ENCODE results near the gene PMS2.
"Not testable (repeated sequence)": the region's sequence is repeated elsewhere in the genome, so short reads cannot be mapped to it uniquely, and the experiment has no call there.

Gene PMS2

GRCh38 chr7:6015917-6016652 lies 7.2 kb upstream of the PMS2 start:
- DNase-seq, result peak; percentile 23

- no peak for DNase-seq
Observed at GRCh38 chr7:6012355-6013104, 3.7 kb upstream of the PMS2 start.

GRCh38 chr7:6011541-6011940 lies 2.7 kb upstream of the PMS2 start:
- DNase-seq, result no peak

GRCh38 chr7:6010370-6010769 lies 1.5 kb upstream of the PMS2 start:
- DNase-seq, result not testable (repeated sequence)

DNA sequence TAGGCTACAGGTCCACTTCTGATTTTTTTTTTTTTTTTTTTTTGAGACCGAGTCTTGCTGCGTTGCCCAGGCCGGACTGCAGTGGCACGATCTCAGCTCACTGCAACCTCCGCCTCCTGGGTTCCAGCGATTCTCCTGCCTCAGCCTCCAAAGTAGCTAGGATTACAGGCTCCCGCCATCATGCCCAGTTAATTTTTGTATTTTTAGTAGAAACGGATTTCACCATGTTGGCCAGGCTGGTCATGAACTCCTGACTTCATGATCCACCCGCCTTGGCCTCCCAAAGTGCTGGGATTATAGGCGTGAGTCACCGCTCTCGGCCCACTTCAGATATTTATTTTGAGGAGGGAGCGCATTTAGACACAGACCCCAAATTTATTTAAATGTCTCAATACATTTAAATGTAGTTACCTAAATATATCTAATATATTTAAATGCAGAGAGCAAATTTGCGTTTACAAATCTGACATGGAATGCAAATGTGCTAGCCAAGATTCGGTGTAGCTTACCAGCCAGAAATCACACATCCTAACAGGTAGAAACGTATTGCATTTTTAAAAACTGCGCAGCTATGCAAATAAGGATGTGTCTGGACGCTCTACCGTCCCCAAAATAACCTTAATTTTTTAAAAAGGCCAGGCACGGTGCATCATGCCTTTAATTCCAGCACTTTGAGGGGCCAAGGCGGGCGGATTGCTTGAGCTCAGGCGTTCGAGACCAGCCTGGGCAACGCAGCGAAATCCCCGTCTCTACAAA lies 836 bp downstream of the PMS2 start:
- not testable (repeated sequence) for DNase-seq

GRCh38 chr7:6007386-6007785 lies 1.5 kb downstream of the PMS2 start:
- no peak for DNase-seq

DNA sequence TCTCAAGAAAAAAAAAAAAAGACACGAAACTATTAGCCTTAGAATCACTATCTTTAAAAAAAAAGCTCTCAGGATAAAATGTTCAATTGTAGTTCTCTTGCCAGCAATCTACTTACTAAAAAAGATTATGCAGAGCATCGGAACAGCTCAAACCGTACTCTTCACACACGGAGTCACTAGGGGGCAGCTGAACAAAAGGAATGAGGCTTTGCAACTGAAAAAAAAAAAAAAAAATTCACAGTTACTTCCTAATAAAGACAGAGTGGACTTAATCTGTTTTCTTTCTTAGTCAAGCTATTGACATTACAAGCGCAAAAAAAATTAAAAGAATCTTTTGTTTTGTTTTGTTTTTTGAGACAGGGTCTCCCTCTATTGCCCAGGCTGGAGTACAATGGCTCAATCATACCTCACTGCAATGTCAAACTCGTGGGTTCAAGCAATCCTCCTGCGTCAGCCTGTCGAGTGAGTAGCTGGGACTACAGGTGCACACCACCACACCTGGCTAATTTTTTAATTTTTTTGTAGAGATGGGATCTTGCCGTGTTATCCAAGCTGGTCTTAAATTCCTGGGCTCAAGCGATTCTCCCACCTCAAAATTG lies 11.5 kb downstream of the PMS2 start:
- DNase-seq, result peak; percentile 52

GRCh38 chr7:5987061-5987460 lies 21.8 kb downstream of the PMS2 start:
- not testable (repeated sequence) for DNase-seq

DNA sequence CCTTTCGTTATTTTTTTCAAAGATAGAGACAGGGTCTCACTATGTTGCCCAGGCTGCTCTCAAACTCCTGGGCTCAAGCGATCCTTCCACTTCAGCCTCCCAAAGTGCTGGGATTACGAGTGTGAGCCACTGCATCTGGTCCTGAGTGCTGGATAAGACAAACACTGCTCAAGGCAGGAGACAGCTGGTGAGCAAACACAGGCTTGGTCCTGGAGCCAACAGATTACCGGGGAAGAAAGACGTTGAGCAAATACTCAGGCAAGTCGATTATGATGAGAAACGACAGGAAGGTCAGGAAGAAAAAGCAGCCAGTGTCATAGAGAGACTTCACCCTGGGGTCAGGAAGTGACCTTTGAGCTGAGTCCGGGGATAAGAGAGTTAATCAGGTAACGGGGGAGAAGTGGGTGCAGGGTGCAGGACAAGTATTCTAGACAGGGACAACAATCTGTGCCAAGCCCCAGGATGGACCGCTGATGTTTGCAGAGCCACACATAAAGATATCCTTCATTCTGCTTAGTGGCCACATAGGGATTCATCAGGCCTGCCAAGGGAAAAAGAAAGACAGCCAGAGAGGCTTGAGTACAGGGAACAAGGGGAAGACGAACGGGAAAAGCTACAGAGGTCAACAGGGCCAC lies 29.1 kb downstream of the PMS2 start:
- DNase-seq, result not testable (repeated sequence)

GRCh38 chr7:5973580-5973979 lies 35.3 kb downstream of the PMS2 start:
- not testable (repeated sequence) for DNase-seq

- not testable (repeated sequence) for DNase-seq
Observed at GRCh38 chr7:5970347-5970911, 38.4 kb downstream of the PMS2 start, which contains the start of gene RSPH10B. Gene RSPH10B (minus strand): TSS chr7:5970689. CDS start chr7:5967116, 3,573 bp downstream.

DNA sequence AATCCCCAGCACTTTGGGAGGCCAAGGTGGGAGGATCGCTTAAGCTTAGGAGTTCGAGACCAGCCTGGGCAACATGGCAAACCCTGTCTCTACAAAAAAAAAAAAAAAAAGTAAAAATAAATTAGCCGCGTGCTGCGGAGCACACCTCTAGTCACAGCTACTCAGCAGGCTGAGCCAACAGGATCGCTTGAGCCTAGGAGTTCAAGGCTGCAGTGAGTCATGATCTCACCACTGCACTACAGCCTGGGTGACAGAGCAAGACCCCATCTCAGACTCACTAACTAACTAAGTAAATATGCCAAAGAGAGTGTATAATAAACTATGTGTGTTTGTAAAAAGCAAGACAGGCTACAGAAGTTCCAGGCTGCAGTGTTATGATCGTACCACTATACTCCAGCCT lies 45.0 kb downstream of the PMS2 start:
- not testable (repeated sequence) for DNase-seq

- not testable (repeated sequence) for DNase-seq
Observed at GRCh38 chr7:5963205-5963604, 45.6 kb downstream of the PMS2 start.

GRCh38 chr7:5934945-5935450 lies 73.9 kb downstream of the PMS2 start:
- not testable (repeated sequence) for DNase-seq

DNA sequence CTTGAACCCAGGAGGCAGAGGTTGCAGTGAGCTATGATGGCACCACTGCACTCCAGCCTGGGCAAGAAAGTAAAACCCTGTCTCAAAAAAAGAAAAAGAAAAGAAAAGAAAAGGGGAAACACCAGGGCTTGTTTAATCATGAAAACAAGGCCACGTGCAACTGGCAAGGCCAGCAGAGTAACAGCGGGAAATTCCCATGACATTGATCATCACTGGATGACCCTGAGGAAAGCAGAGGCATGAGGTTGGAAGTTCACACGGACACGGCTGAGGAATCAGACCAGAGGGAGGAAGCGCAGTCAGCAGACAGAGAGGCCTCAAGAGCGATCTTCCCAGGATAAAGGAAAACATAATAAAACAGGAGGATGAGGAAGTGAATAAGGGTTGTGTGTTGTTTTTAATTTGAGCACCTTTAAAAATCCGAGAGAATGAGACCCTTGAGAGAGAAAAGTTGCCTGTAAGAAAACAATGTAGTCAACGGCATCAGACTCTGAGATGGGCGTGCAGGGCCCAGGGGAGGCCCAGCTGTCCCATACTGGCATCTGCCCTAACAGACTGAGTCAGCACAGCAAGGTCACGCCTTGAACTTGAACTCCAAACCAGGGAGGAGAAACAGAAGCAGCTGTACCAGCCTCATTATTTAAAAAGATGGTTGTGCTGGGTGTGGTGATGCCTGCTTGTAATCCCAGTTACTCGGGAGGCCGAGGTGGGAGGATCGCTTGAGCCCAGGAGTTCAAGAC lies 76.8 kb downstream of the PMS2 start:
- DNase-seq, result peak; percentile 2

DNA sequence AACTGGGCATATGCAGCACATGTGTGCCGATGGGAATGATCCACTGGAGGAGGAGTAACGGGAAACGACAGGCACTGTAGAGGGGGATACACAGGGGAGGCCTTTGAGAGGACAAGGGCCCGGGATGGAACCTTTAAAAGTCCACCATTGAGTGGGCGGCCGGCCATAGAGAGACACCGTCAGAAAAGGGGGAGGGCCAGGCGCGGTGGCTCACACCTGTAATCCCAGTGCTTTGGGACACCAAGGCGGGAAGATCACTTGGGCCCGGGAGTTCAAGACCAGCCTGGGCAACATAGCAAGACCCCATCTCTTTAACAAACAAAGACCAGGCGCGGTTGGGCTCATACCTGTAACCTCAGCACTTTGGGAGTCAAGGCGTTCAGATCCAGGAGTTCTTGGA lies 77.6 kb downstream of the PMS2 start:
- not testable (repeated sequence) for DNase-seq

GRCh38 chr7:5930290-5930689 lies 78.6 kb downstream of the PMS2 start:
- DNase-seq, result not testable (repeated sequence)

DNA sequence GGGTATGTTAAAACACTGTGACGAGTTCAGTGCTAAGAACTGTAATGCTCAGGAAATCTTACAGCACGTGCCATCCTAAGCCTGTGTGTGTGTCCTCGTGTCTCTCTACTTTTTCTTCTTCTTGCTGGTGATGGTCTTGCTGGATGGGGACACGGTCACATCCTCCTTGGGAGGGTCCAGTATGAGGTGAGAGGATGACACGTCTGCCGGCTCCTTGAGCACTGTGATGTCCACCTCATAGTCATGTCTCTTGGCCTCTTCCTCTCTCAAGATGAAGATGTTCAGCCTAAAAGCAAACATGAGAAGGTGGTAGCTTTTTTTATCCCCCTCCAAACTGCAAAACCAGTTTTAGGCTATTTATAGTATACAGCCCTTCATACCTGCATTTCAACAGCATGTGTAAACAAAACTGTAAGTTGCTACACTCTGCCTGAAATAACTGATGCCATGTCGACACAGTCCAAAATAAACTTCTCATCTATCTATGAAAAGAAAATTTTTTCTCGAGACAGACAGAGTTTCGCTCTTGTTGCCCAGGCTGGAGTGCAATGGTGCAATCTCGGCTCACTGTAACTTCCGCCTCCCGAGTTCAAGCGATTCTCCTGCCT lies 82.5 kb downstream of the PMS2 start:
- DNase-seq, result not testable (repeated sequence)

GRCh38 chr7:5924630-5925029 lies 84.2 kb downstream of the PMS2 start:
- DNase-seq, result not testable (repeated sequence)

DNA sequence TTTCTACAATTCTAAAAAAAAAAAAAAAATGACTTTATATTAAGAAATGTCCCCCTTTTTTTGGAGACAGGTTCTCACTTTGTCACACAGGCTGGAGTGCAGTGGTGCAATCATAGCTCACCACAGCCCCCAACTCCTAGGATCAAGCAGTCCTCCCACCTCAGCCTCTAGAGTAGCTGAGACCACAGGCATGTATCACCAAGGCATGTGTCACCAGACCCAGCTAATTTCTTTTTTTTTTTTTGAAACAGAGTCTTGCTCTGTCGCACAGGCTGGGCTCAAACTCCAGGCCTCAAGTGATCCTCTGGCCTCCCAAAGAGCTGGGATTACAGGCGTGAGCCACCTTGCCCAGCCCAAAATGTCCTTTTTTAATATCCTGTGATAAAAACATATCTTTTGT lies 84.7 kb downstream of the PMS2 start:
- DNase-seq, result not testable (repeated sequence)

Data from NCI-H226 (cell line).